SK-N-MC (cell line): ENCODE results near the gene PLCB3.

Experiments
- EZH2 ChIP-seq: fragments of 200-600 bp; sonication (generic); IDR thresholded peaks from one replicate; pipeline ENCODE4 v1.6.1; 2017; ENCODE audit warnings: antibody characterized with exemption
- POLR2AphosphoS5 ChIP-seq: IDR thresholded peaks from 2 replicates; pipeline ENCODE4 v1.6.1; 2012; ENCODE audit warnings: mild to moderate bottlenecking, low read depth, low read length, borderline replicate concordance

DNA sequence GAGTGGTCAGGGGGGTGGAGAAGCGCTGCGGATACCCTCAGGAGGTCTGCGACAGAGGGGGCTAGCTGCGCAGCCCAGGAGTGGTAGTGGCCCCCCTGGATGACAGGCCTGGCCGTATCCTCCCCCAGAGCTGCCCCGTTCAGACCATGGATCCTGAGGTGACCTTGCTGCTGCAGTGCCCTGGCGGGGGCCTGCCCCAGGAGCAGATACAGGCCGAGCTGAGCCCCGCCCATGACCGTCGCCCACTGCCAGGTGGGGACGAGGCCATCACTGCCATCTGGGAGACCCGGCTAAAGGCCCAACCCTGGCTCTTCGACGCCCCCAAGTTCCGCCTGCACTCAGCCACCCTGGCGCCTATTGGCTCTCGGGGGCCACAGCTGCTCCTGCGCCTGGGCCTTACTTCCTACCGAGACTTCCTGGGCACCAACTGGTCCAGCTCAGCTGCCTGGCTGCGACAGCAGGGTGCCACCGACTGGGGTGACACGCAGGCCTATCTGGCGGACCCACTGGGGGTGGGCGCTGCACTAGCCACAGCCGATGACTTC, 24.8 kb upstream of the PLCB3 start:
- TF ChIP-seq EZH2: no peak
- no peak for TF ChIP-seq POLR2AphosphoS5
